ENCODE results near the gene LIMS1.

LIMS1 gene

DNA sequence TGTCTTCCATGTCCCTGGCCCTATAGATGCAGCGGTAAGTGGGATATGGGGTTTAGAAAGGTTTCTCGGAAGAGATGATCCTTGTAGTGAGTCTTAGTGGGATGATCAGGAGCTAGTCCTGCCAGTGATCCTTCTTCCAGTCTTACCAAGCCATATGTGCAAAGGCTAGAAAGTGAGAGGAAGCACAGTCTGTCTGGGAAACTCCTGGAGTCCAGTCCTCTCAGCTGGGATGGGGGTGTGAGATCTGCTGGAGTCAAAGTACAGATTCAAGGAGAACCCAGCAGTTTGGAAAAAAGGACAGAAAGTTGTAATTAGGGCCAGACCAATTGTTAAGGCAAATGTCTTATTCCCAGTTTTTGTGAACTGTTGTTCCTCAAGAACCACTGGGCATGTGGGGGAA, 83.3 kb downstream of the LIMS1 start:
- no peak for DNase-seq

DNA sequence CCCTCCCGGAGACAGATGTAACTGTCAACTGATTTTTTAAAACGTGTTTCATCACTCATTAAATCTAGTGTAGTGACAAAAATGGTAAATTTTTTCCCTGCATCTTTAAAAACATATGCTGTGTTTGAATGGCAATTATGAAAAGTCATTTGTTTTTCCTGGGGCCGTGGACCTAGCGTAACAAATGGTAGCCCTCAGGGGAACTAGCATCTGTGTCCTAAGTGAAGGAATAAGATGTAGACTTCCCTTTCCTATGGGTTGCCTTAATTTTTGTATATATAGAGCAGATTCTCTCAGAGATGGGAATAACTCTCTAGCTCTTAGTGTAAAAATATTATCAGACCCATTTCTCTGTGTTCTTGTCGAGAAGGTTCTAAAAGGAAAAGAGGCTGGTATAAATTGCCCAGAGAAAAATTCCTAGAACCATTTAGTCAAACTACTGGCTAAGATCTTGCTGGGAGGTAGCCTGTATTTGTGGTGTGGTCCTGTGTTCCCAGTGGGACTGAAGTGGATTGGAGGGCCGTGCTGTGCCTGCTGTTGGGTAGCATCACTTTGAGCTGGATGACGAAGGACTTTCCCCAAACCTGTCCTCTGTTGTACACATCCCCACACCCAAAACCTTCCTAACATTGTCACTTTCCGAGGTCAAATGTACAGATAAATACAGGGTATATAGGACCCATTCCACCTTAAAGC, 85.8 kb downstream of the LIMS1 start:
- DNase-seq = no peak

DNA sequence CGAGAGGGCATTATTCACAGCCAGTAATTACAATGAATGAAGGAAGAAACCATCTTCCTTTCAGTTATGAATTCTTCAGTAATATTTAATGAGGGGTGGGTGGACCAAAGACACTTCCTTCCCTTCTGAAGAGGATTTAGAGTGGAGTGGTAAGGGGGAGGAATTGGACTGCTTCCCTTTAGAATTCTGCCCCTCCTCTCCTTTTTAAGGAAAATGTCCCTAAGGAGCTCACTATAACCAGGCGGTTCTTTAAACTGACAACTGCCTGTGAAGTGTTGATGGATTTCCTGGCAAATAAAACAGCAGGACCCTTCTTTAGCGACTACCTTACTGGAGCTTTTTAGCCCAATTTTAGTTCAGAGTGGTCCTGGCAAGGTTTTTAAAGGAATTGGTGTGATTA, 86.4 kb downstream of the LIMS1 start:
- no peak for DNase-seq

DNA sequence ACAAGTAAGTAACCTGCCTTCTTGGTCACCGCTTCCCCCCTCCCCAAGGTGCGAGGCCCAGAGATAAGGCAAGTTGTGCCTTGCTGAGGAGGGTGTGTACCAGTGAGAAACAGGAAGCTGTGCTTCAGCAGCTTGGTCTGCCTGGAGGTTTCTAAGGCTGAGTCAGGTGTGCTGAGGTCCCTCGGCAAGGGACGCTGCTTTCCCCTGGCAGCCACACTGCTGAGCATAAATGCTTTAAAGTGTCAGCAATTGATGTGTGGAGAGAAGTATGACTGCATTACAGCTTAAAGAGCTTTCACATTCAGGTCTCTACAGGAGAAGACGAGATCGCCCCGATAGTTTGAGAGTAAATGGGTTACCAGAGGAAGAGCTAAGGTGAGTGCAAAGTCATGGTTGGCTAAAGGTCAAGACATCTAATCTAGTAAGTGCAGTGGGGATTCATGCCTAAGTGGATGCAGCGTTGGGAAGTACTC, 86.9 kb downstream of the LIMS1 start:
- peak; percentile 80 for DNase-seq

DNA sequence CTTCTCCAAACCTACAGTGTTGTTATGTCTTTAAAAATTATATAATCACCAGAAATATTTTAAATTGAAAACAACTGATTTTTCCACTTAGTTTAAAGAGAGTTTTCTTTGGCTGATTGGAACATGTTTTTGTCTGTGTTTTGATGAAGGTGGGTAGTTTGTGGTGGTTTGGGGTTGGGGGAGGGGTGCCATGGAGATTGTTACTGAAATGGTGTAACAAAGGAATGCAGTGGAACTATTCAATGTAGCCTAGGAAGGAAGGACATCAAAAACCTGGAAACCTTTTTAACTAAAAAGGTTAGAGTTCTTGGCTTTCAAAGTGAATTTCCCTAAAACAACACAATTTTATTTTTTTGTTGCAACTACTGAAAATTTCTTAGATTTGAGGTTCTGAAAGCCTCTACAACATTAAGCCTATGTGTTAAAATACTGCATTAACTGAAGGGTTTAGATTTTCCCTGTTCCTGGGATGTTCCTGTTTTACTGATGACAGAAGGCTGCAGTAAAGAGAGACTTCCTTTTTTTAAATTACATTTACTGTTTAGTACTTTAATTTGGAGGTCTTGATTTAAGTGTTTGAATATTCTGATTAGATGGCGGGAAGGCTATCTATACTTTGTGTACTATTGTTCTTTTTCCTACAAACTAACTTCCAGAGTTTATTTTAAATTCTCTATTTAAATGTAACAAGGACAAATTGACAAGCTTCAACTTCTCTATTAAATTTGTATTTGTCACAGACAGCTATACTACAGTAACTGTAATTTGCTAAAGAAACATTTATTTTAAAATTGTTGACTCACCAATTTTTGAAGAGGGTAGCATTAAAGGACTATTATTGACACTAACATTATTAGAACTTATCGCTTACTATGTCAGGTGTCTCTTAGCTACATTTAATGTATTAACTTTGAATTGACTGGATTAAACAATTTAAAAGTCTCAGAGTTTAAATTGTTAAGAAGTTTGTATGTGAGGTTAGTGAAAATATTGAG, 87.7 kb downstream of the LIMS1 start:
- DNase-seq = no peak

DNA sequence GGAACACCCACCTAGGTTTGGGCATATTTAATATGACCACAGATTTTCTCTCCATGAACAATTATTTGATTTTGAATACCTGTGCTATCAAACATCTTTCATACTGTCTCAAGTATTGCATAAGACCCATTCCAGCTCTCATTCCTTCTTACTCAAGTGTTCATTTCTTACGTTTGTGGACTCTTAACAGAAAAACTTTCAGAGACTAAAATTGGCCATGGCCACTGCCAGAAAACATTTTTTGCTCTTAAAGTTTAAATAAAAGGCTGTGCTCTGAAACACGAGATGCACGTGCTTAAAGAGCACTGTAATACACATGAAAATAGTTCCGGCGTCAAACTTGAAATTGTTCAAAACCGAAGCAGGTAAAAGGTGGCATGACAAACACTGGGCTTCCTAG, 89.3 kb downstream of the LIMS1 start:
- DNase-seq = no peak

DNA sequence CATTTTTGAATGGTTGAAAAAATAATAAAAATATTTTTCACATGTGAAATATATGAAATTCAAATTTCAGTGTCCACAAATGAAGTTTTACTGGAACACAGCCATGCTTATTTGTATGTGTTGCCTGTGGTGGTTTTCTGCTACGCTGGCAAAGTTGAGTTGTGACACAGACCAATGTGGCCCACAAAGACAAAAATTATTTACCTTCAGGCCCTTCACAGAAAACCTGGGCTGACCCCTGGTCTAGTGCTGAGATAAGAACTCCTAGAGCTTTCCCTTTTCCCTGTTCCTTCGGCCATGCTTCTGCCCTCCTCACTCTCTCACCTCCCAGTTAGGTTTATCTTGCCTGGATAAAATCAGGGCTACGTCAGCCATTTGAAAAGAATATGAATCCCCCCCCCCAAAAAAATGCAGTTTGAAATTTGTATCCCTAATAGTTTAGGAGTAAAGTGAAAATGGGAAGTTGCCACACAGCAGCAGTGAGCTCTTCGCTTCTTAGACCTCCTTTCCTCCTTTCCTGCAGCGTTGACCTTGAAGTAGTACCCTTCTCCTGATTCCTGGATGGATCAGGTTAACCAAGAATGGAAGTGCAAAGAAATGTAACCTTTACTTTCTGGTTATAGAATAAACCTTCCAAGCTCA, 91.0 kb downstream of the LIMS1 start:
- no peak for DNase-seq

DNA sequence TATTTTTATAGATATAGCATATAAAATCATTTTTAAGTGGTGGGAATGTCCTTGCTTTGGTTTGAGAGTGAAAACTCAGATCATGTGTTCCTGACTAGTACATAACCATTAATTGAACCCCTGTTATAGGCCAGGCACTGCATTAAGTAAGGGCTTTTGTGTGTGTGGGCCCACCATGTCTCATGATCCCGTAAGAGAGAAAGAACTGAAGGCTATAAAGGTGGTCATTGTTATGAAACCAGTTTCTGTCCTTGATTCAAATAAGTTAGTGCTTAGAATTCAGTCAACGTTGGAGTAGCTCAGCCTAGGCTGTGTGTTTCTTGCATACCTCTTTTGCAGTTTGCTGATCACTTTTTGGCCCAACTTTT, 91.5 kb downstream of the LIMS1 start:
- DNase-seq = no peak

DNA sequence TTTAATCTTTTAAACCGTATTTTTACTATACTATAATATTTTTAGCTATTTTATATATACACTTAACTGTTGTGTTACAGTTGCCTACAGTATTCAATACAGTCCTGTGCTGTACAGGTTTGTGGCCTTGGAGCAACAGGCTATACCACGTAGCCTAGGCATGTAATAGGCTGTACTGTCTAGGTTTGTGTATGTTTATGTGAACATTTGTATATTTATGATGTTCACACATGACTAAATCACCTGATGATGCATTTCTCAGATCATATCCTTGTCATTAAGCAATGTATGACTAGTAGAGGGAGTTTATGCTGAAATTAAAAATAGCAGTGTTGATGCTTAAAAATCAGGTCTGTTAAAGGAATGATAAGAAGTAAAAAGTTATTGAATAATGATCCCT, 92.7 kb downstream of the LIMS1 start:
- no peak for DNase-seq

DNA sequence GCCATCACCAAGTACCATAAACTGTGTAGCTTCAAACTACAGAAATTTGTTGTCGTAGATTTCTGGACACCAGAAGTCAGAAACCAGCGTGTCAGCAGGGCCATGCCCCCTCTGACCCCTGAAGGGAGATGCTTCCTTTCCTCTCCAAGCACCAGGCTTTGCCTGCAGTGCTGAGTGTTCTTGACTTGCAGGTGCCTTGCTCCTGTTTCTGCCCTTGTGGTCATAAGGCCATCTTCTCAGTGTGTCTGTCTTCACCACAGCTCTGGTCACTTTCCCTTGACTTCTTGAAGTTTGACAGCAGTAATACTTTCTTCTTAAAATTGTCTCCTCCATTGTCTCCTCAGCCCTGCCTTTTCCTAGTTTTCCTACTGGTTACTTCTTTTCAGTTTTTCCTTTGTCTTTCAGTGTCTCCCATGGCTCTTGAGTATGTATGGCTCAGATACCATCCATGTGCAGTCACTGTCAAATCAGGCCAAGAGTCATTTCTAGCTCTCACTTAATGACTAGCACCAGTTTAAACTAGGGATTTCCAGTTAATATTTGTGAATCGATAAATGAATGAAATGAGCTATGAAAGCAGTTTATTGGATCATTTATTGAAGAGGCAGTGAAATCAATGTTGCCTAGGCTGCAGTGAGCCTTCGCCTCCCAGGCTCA, 93.8 kb downstream of the LIMS1 start:
- no peak for DNase-seq

DNA sequence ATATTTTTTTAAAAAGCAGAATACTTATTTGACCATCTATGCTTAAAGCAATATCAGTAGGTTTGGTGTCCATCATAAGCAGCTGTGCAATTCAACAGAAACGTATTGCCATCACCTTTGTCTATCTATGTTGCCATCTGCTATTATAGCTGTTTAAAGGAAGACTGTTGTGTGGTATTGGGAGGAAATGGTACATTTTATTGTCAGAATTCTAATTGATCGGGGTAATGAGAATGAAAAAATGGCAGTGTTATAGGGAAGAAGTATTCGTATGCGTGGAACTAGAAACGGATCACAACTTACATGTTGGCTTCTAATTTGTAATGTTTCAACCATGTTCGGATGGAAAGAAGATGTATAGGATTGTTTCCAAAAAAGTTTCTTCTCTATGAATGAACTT, 94.7 kb downstream of the LIMS1 start:
- no peak for DNase-seq

DNA sequence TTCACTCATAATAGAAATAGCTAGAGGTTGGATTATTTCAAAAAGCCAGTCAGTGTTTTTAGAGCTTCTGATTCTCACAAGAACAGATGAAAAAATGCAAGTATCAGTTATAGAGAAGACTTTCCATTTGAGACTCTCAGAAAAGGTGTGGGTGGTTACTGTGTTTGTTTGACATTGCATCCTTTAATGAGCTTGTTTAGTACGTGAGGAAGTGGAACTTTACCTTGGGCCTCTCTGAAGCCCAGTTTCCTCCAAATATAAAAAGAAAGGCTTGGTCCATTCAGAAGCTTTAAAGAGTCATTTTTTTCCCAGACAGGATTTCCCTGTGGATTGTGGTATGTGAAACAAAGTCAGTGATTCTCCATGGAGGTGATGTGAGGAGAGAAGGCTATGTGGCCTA, 95.1 kb downstream of the LIMS1 start:
- no peak for DNase-seq

DNA sequence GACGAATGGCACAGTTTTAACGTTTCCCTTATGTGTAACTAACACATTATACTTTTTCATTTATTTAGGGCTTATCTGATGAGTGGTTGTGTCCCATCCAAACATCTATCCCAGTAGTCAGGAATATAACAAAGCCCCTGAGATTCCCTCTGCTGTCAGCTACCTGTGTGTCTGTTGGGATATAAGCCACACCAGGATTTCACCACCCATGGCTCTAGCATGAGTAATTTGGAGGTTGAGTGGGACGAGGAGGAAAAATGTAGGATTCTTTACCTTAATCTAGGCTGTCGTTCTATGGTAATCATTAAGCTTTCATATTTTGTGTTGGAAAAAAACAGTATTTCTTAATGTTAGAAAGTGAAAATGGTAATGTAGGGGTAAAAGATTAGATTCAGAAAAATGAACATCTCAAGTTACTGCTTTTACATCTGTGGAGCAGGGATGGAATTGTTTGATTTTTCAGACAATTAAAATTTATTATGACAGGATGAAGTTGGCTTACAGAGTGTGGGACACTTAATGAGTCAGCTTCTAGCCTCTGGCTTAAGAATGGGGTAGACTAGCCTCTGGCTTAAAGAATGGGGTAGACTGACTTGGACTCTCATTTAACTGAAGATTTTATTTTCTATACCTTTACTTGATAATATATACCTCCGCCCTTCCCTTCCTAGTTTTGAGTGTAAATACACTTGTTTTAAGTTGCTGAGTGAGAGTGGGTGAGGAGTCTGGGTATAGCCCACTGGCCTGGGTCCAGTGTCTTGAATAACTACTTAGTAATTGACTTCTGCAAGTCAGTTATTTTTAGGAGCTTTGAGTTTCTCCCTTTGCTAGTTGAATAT, 96.5 kb downstream of the LIMS1 start:
- DNase-seq = no peak

DNA sequence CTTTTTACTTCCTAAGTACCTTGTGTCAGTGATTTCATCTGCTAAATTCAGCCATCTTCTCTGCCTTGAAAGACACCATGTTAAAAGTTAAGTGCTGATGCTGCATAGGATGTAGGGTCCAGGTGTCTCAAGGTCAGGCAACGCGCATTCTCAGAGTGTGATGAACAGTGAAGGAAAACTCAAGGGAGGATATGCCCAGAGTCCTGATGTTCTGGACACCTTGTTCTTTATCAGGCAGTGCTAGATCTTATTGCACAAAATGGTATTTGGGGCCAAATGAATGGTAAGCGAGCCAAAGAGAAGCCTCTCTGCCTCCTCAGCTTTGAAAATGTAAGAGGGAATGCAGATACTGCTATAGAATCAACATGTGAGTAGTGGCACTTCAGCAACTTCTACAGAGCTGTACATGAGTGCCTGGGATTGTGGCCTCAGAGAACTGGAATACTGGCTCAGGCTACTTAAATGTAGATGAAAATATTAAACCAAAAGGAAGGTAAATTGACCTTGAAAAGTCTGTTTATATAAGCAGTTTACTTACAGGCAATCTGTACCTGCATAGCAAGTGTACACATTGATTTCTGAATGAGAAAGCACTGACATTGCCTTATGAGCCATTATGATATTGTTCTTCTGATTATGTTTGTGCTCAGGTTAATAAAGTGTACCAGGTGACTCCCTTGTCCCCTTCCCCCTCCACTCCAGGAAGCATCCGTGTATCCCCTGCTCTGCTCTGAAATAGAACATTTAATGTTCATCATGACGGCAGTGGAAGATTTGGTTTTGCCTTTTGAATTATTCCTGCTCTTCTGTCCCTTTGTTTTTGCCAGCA, 98.3 kb downstream of the LIMS1 start:
- no peak for DNase-seq

DNA sequence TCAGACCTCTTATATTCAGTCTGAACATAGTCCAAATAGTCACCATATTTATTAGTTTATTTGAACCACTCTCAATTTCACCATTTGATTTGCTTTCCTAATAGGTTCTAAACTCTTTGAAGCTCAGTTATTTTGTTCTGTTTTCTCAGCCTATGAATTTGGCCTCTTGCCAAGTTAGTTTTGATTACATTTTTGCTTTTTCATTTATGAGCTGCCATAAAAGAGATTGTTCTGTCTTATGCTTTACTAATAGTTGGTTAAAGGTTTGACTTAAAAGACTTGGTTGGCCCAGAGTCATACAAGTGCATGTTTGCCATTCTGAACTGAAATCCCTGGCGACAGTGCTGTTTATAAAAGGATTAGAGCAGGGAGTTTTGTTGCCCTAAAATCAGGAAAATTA, 99.1 kb downstream of the LIMS1 start:
- no peak for DNase-seq

DNA sequence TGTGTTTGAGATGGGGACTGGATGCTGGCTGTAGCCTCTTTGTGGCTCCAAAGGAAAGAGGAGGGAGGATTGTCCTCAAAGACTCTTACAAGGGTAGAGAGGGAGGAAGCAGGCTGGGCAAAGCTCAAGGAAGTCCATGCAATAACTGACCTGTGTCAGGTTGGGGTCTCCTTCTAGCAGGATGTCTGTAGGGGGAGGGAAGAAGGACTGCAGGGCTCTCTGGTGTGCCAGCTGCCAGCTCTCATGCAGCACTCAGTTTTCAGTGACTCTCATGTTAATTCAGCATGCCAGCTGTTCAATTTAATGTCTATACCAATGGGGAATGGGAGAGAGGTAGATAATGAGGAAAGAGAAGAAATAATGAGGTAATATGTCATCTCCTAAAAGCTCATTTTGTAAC, 99.7 kb downstream of the LIMS1 start:
- DNase-seq = no peak

DNA sequence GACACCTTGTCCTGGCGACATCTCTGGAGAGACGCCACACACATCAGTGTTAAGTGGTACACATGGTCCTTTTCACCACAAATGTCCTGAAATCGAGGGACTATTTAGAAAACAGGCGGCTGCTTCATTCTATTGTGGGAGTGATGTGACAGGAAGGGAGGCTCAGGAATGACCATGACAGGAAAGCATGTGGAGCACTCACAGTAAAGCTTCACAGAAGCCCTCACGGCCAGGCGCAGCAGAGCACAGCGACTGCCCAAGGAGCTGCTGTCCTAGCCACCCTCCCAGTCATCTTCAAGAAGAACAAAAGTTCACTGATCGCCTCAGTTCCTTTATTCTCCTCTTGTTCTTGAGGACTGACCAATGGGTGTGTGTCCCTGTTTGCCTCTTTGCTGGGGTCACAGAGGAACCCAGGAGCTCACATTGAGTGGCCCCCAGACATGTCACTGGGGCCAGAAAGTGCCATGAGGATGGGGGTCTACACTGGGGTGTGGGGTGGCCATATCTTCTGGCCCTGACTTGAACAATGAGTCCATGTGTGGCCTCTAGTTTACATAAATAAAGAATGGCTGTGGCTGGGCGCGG, 100.4 kb downstream of the LIMS1 start:
- no peak for DNase-seq

DNA sequence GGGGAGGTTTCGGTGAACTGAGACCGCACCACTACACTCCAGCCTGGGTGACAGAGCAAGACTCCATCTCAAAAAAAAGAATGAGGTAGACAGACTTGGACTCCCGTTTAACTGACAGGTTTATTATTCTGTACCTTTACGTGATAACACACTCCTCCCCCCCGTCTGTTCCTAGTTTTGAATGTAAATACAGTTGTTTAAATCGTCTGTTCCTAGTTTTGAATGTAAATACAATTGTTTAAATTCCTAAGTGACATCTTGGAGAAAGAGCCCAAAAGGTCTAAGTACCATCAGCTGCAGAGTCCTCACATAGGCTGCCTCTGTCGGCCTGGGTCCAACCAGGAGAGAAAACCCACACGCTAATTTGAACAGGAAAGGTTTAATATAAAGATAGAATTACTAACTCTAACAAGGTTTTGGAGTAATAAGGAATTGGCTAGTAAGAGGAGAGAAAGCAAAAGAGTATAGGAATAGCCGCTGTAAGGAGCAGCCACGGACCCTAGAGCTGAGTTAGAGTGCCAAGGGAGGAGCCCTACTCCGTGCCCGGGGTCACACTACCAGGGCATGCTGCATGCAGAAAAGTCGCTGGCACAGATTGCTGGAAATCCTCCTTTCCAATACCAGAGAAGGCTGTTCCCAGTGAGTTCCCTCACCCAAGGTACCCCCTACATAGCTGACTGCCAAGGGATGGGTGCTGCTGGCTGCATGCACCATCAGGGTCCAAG, 101.5 kb downstream of the LIMS1 start:
- DNase-seq = no peak

DNA sequence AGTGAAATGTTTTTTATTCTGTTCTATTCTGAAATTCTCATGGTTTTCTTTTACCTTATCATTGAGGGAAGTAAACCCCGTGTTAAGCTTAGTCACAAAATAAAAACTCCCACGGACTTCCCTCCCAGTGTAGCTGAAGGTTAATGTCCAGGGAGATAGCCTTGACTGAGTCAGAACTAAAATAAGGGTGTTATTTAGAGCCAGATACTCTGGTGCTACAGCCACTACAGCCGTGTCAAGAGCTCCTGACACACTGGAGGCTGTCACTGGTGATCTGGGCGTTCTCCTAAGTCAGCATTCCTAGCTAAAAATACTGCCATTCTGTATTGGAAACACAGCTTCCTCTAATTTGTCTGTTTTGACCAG, 103.0 kb downstream of the LIMS1 start:
- DNase-seq = no peak

DNA sequence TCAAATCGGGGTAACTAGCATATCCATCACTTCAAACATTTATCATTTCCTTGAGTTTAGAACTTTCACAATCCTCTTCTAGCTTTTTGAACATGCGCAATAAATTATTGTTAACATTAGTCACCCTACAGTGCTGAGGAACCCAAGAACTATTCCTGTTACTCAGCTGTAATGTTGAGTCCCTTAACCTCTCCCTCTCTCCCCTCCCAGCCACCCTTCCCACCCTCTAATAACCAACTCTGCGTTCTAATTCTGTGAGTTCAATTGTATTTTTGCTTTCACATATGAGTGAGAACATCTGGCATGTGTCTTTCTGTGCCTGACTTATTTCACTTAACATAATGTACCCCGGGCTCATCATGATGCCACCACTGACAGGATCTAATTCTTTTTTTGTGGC, 106.5 kb downstream of the LIMS1 start:
- no peak for DNase-seq

Measured in NK-92 treated with Interleukin-12 subunit alpha and Interleukin-12 subunit beta, amount 100 ng/mL, for 24 hours (cell line).